NT2/D1 (cell line): ENCODE measurements around the gene RALGPS2.

Source experiments
- SUZ12 ChIP-seq: IDR thresholded peaks from 2 replicates; pipeline ENCODE4 v1.6.1; 2011; ENCODE audit not compliant: insufficient read length, insufficient read depth; ENCODE audit errors: extremely low read depth
- YY1 ChIP-seq: IDR thresholded peaks from 2 replicates; pipeline ENCODE4 v1.6.1; 2011; ENCODE audit not compliant: insufficient read length, insufficient read depth
- ZNF274 ChIP-seq: IDR thresholded peaks from 2 replicates; pipeline ENCODE4 v1.6.1; 2011; ENCODE audit warnings: mild to moderate bottlenecking, low read depth, low read length

- TF ChIP-seq YY1 (no peak), SUZ12 (no peak), ZNF274 (no peak)
Measured at GRCh38 chr1:178933105-178933561, 208.1 kb downstream of the RALGPS2 start.
